ENCODE measurements around the gene DOCK1.

DNA sequence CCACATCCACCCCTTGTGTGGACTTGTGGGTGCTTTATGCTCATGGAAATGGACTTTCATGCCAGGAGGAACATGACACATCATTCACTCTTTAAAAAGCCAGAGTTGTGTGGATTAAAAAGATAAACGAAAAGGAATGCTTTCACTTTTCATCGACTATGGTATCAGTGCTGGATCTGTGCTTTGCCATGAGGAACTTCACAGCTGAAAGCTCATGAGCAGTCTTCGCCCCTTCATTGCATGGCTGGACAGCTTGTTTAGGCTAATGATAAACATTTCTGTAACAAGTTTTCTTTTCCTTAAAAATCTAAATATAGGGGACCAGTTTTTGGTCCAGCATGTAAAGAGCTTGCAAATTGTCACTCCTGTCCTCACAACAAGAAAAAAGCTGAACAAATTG is 470.2 kb downstream of the DOCK1 start:
- TF ChIP-seq, protein P1, sequence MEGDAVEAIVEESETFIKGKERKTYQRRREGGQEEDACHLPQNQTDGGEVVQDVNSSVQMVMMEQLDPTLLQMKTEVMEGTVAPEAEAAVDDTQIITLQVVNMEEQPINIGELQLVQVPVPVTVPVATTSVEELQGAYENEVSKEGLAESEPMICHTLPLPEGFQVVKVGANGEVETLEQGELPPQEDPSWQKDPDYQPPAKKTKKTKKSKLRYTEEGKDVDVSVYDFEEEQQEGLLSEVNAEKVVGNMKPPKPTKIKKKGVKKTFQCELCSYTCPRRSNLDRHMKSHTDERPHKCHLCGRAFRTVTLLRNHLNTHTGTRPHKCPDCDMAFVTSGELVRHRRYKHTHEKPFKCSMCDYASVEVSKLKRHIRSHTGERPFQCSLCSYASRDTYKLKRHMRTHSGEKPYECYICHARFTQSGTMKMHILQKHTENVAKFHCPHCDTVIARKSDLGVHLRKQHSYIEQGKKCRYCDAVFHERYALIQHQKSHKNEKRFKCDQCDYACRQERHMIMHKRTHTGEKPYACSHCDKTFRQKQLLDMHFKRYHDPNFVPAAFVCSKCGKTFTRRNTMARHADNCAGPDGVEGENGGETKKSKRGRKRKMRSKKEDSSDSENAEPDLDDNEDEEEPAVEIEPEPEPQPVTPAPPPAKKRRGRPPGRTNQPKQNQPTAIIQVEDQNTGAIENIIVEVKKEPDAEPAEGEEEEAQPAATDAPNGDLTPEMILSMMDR (IDR thresholded peaks at IDR 0.05) = no peak
- TF ChIP-seq ZFX (IDR thresholded peaks at IDR 0.05; ENCODE audit: borderline replicate concordance) = no peak

Data from 22Rv1 (cell line).